Cardiac fibroblast (primary cell): ENCODE measurements around the gene DCXR.
"Not testable (repeated sequence)": the region's sequence is repeated elsewhere in the genome, so short reads cannot be mapped to it uniquely, and the experiment has no call there.

ENCODE experiments used
- DNase-seq, 2 donors: peaks; one replicate each; pipeline versions ENCODE4 v3.0.0 to v3.0.0-alpha.2; 2010; ENCODE audit warnings: low read depth in 2 of 2
- H3K4me3 ChIP-seq, 2 donors: replicated peaks in 1 of 2; 1 replicate in 1 of 2; 2 replicates in 1 of 2; pipeline ENCODE4 v1.5.1; 2011; ENCODE audit warnings: low read depth in 2 of 2, low read length in 2 of 2, mild to moderate bottlenecking in 2 of 2, moderate library complexity in 1 of 2
- TF ChIP-seq, protein P1 (sequence below): IDR thresholded peaks from one replicate; pipeline ENCODE4 v1.5.1; 2011; ENCODE audit warnings: low read depth, mild to moderate bottlenecking, low read length, inconsistent platforms

Gene DCXR

DNA sequence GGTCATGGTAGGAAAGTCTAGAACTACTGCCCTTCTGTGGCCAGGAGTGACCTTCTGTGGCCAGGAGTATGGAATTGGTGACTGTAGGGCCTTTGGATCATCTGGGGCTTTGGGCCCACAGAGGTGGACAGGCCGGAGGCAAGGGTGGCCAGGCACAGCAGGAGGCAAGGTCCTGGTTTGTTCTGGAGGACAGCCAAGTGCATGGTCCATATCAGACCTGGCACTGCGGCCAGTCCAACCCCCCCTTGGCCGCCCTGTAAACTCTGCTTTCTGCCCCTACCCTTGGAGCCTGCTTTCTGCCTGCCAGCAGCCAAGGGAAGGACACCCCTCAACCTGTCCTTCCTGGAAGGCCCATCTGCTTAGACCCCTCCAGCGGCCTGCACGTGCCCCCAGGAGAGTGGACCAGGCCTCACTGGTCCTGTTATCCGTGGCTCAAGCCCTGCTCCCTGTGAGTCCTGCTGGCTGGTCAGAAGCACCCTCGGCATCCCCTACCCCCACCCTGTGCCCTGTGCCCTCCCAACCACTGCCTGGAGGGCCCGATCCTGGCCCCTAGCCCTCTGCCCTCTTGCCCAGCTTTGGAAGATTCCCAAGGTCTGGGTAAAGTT is 2.3 kb upstream of the DCXR start:
- DNase-seq, result no peak
- H3K4me3 ChIP-seq, result no peak overlapping the region

DNA sequence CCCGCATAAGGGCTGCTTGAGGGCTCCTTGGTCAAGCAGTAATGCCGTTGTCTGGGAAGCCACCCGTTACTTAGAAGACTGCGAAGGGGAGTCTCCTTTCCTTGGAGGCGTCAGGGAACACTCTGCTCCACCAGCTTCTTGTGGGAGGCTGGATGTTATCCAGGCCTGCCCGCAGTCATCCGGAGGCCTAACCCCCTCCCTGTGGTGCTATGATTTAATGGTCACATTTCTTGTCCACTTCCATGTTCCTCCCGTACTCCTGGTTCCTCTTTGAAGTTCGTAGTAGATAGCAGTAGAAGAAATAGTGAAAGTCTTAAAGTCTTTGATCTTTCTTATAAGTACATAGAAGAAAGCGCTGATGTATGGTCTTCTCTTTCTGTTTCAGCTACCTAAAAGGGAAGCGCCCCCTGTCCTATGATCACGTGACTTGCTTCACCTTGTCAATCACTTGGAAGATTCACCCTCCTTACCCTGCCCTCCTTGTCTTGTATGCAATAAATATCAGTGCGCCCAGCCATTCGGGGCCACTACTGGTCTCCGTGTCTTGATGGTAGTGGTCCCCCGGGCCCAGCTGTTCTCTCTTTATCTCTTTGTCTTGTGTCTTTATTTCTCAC is 1.4 kb upstream of the DCXR start:
- not testable (repeated sequence) for DNase-seq

More for the DNA sequence above, 2.3 kb upstream of the DCXR start:
- TF ChIP-seq, protein P1, sequence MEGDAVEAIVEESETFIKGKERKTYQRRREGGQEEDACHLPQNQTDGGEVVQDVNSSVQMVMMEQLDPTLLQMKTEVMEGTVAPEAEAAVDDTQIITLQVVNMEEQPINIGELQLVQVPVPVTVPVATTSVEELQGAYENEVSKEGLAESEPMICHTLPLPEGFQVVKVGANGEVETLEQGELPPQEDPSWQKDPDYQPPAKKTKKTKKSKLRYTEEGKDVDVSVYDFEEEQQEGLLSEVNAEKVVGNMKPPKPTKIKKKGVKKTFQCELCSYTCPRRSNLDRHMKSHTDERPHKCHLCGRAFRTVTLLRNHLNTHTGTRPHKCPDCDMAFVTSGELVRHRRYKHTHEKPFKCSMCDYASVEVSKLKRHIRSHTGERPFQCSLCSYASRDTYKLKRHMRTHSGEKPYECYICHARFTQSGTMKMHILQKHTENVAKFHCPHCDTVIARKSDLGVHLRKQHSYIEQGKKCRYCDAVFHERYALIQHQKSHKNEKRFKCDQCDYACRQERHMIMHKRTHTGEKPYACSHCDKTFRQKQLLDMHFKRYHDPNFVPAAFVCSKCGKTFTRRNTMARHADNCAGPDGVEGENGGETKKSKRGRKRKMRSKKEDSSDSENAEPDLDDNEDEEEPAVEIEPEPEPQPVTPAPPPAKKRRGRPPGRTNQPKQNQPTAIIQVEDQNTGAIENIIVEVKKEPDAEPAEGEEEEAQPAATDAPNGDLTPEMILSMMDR, result no peak

DNA sequence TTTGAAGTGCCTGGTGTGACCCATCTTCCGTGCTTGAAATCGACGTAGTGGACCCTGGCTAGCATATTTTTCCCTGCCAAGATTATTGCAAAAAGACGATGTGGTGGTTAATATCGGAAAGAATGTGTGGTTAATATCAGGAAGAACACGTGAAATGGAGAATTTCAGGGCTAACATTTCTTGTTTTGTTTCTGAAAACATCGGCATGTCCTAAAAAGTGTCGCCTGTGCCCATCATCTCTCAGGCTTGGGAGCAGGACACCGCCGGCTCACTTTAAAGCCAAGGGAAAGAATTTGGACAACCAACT is 345 bp upstream of the DCXR start:
- TF ChIP-seq, protein P1, result no peak
- DNase-seq, result no peak
- H3K4me3 ChIP-seq, result peak overlapping the region; percentile 17 to 65

More for the DNA sequence above, 1.4 kb upstream of the DCXR start:
- H3K4me3 ChIP-seq, result not testable (repeated sequence)

DNA sequence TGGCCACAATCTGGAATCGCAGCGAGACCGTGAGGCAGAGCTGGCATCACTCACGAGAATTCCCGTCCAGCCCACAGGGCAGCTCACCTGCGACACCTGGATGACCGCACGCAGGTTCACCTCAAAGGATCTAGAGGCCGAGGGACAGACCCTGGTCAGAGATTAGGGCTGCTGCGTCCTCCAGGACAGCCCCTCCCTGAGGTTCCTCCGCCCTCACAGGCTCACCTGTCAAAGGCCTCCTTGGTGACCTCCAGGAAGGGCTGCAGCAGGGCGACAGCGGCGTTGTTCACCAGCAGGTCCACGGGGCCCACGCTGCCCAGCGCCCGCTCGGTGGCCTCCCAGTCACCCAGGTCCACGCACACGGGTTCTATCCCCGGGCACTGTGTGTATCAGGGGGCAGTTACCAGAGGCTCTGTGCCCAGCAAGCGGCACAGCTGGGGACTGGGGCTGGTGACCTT is 834 bp downstream of the DCXR start:
- peak overlapping the region; percentile 65 to 74 for H3K4me3 ChIP-seq
- TF ChIP-seq, protein P1, result no peak
- DNase-seq, result no peak

DNA sequence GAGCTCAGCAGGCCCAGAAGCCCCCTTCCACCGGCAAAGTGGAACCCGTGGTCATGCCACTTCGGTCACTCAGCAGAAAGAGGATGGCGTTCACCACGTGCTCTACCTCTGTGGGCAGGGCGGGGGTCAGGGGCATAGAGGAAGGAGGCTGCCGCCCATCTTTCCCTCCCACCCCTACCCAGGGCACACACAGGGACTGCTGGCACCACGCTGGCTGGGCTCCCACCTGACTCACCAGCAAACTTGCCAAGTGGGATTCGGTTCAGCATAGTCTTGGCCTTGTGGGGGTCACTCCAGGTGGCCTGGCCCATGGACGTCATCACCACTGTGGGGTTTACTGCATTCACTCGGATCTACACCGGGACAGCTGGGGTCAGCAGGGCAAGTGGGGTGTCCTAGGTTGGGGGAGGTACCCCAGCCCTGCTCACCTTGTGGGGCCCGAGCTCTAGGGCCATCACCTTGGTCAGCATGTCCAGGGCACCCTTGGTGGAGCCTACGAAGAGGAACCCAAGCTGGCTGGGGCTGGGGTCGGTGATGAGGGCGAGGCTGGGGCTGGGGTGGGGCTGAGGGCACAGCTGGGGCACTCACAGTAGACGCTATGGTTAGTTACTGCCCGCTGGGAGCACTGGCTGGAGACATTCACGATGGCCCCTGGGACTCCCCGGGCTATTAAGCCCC is 1.4 kb downstream of the DCXR start:
- TF ChIP-seq, protein P1, result no peak

DNA sequence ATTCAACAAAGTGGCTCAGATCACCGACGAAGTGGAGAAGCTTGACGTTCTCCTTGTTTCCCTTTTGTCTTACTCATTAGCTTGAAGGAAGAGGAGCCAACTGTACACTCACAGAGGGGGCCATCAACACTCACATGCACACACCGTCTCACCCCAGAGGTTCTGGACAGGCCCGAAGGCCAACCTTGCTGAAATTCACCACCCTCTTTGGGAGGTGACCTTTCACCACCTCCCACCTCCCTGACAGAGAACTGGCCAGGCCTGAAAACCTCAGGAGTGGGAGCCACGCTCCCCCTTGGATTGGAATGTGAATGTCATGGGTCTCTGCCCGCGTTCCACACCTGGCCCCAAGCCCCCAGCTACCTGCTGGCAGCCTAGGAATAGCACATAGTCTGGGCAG is 2.0 kb downstream of the DCXR start:
- no peak for DNase-seq
- TF ChIP-seq, protein P1, result no peak
- no peak overlapping the region for H3K4me3 ChIP-seq

More for the DNA sequence above, 1.4 kb downstream of the DCXR start:
- peak overlapping the region; percentile 65 to 74 for H3K4me3 ChIP-seq
- DNase-seq, result no peak

DNA sequence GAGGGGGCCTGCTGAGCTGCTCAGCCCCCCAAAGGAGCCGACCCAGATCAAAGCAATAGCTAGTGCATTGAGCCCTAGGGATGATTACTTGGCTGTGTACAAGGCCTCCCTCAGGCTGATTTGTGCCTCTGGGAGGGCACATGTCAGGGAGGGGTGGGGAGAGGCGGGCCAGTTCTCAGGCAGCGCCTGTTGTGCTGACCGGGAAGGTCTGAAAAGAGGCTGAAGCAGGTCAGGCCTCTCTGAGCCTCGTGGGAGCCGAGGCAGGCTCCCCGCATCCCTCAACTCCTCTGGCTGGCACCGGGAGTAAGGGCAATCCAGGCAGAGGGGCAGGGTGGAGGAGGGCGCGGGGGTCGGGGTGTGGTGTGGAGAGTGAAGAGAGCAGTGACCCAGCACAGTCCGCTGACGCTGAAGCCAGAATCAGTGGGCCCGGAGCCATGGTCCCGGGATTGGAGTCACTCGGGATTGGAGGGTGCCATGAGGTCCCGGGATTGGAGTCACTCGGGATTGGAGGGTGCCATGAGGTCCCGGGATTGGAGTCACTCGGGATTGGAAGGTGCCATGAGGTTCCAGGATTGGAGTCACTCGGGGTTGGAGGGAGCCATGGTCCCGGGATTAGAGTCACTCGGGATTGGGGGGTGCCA is 3.0 kb downstream of the DCXR start:
- TF ChIP-seq, protein P1, result no peak
- H3K4me3 ChIP-seq, result no peak overlapping the region
- no peak for DNase-seq
